ENCODE data around the gene PPM1M.
A peak's percentile ranks its signal among the peaks of the same experiment; 100 is the strongest.

PPM1M gene

DNA sequence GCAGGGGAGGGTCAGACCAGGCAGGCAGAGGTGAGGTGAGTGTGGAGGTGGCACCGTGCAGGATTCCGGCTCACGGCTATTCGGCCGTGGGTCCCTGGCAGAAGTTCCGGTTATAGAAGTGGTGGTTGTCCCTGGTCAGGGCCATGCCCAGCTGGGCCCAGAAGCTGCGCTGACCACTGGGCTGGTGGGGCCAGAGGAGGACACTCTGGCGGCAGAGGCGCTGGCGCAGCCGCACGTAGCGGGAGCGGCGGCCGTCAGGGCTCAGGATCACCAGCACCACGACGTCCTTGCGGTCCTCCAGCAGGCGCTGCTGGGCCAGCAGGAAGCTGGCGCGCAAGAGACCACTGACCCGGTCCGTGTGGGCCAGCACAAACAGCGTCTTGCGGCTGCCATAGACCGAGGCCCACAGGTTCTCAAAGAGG, 24.4 kb upstream of the PPM1M start:
- no peak overlapping the region for H3K4me3 ChIP-seq (replicated peaks in 1 of 2; ENCODE audit: low read depth in 2 of 2, low read length in 2 of 2)
- TF ChIP-seq, protein P1, sequence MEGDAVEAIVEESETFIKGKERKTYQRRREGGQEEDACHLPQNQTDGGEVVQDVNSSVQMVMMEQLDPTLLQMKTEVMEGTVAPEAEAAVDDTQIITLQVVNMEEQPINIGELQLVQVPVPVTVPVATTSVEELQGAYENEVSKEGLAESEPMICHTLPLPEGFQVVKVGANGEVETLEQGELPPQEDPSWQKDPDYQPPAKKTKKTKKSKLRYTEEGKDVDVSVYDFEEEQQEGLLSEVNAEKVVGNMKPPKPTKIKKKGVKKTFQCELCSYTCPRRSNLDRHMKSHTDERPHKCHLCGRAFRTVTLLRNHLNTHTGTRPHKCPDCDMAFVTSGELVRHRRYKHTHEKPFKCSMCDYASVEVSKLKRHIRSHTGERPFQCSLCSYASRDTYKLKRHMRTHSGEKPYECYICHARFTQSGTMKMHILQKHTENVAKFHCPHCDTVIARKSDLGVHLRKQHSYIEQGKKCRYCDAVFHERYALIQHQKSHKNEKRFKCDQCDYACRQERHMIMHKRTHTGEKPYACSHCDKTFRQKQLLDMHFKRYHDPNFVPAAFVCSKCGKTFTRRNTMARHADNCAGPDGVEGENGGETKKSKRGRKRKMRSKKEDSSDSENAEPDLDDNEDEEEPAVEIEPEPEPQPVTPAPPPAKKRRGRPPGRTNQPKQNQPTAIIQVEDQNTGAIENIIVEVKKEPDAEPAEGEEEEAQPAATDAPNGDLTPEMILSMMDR (IDR thresholded peaks at IDR 0.05; ENCODE audit: low read depth, low read length) = no peak
- DNase-seq (ENCODE audit: low read depth in 2 of 2) = no peak

DNA sequence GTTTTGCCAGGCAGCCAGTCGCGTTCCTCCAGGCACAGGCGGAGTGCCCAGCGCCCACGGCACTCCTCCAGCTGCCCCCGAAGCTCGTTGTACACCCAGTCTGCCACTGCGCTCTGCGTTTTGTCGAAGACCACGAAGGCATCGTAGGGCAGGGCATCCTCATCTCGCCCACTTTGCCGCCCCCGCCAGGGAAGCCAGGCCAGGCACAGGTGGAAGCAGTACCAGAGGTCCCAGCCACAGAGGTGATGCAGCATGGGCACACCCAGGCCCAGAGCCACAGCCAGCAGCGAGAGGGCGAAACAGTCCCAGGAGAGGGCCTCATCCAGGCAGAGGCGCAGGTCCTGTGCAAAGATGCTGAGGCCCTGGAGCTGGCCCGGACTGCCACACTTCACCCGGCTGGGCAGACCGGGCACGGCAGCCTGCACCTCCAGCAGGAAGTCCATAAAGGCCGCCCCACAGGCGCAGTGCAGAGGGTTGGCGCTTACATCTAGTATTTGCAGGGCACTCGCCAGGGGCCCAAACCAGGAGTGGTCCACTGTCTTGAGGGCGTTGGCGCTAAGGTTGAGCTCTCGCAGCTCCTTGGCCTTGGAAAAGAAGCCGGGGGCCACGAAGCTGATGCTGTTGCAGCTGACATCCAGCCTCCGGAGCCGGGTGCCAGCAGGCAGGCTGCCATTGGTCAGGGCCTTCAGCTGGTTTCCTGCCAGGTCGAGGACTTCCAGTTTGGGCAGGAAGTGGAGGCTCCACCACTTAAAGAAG, 23.8 kb upstream of the PPM1M start:
- DNase-seq (ENCODE audit: low read depth in 2 of 2) = peak in 1 of 2 donors; percentile 25
- TF ChIP-seq, protein P1 (IDR thresholded peaks at IDR 0.05; ENCODE audit: low read depth, low read length) = no peak
- no peak overlapping the region for H3K4me3 ChIP-seq (replicated peaks in 1 of 2; ENCODE audit: low read depth in 2 of 2, low read length in 2 of 2)

DNA sequence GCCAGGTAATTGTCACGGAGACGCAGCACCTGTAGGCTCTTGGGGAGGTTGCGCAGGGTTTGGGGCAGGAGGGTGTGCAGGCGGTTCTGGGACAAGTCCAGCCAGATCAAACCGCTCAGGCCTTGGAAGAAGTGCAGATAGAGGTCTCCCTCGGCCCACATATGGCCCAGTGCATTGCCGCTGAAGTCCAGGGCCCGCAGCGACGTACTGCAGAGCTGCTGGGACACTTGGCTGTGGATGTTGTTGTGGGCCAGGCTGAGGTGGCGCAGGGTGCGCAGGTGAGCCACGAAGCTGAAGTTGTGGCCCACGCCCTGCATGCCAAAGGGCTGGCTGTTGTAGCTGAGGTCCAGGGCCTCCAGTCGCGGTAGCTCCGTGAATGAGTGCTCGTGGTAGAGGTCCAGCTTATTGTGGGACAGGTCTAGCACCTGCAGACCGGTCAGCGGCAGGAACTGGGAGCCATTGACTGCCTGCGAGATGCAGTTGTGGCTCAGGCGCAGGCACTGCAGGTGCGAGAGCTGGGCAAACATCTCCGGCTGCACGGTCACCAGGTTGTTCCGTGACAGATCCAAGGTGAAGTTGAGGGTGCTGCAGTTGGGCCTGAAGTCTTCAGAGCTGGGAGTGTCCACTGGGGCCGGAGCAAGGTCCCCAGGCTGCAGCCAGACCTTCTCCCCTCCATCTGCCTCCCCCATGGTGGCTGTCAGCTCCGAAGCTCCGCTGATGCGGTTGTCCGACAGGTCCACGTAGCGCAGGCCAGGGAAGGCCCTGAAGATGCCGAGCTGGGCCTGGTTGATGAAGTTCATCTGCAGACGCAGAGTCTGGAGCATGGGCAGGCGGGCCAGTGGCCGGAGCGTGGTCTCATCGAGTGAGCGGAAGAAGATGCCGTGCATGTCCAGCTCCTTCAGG, 23.0 kb upstream of the PPM1M start:
- no peak for DNase-seq (ENCODE audit: low read depth in 2 of 2)
- no peak overlapping the region for H3K4me3 ChIP-seq (replicated peaks in 1 of 2; ENCODE audit: low read depth in 2 of 2, low read length in 2 of 2)

DNA sequence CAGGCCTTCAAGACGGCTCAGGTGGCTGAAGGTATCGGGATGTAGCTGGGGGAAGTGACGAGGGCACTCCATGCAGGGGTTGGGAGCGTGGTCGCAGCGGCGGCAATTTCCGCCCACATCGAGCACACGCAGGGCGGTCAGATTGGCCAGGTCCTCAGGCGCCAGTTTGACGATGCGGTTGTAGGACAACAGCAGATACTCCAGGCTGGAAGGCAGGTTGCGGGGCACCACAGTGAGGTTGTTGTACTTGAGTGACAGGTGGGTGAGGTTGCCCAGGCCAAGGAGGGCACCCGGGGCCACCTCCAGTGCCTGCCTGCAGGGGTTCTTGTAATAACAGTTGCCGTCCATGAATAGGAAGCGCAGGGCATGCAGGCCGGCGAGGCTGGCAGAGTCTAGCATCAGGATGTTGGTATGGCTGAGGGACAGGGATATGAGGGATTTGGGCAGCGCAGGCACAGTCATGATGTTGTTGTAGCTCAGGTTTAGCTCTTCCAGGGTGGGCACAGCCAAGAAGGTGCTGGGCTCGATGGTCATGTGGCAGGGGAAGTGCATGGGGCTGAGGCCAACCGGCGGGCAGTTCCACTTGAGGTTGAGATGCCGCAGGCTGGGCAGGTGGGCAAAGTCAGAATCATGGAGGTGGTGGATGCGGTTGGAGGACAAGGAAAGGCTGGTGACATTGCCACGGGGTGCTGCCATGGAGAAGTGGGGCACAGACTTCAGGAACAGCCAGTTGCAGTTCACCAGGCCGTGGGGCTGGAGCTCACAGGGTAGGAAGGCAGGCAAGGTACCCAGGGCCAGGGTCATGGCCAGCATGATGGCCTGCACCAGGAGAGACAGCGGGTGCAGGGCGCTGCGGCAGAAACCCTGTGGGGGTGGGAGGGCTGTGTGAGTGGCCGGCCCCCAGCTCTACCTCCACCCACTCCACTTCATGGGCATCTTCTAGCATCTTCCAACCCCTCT, 21.8 kb upstream of the PPM1M start:
- DNase-seq (ENCODE audit: low read depth in 2 of 2) = no peak
- H3K4me3 ChIP-seq (replicated peaks in 1 of 2; ENCODE audit: low read depth in 2 of 2, low read length in 2 of 2) = no peak overlapping the region
- TF ChIP-seq, protein P1 (IDR thresholded peaks at IDR 0.05; ENCODE audit: low read depth, low read length) = no peak

More for the DNA sequence above, 23.0 kb upstream of the PPM1M start:
- TF ChIP-seq, protein P1 (IDR thresholded peaks at IDR 0.05; ENCODE audit: low read depth, low read length) = no peak

DNA sequence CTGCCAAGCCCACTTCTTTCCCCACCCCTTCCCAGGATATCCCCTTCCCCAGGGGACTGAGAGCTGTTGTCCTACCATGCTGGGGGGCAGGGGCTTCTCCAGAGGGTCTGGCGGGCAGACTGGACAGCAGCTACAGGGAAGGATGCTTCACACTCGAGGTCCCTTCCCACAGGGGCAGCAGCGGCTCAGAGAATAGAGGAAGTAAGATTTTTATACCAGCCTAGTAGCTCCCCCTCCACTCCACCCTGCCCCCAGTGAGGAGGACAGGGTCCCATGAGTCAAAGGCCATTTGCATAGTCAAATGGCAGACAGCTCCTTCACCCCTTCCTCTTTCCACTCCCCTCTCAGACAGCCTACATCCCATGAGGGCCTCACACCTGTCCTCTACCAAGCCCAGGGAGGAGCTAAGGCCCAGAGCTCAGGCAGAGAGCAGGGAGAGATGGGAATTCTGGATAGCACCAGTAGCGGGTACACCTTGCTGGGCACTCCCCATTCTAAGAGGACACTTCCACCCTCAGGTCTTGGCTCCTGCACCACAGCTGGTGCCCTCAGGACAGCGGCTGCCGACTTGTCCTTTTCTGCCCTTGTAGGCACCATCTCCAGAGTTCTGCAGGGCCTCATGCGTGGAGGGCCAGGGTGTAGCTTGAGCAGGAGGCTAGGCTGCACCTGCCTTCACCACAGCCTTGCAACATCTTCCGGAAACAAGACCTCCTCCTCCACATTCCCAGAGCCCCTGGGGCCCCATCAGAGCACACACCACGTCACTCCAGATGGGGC, 19.9 kb upstream of the PPM1M start, which contains the start of gene TLR9:
TSS of gene TLR9 (minus strand) at position 194 of the 777 bp plus-strand sequence. CDS start at position 78, 116 bp downstream.
- no peak for DNase-seq (ENCODE audit: low read depth in 2 of 2)
- TF ChIP-seq, protein P1 (IDR thresholded peaks at IDR 0.05; ENCODE audit: low read depth, low read length) = no peak
- no peak within 1 kb of the TSS for H3K4me3 ChIP-seq (replicated peaks in 1 of 2; ENCODE audit: low read depth in 2 of 2, low read length in 2 of 2)
